ENCODE results near the gene TOM1L2.

The TOM1L2 gene

DNA sequence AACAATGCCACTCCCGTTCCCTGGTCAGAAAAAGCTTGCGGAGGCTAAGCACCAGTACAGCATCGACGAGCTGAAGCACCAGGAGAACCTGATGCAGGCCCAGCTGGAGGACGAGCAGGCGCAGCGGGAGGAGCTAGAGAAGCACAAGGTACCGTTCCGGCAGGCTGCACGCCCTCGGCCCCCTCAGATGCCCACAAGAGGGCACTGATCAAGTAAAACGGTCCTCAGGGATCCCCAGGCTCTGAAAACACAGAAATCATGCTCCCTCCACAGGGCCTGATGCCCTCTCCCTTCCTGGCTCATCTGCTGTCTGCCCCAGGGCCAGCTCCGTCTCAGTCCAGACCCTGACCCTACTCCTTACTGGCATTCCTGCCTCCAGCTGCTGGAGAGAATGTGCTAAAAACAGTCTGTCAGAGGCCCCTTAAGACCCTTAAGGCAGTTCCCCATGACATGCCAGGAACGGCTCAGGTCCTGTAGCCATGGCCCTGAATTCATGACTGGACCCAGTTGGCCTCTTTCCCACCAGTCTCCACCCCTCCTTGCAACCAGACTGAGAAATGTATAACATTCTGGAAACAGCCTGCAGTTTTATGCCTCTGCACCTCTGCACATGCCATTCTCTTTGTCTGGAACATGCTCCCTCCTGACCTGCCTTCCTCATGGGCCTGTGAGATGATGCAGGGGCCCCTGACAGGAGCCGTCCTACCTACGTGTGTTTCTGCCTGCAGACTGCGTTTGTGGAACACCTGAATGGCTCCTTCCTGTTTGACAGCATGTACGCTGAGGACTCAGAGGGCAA, 22.3 kb upstream of the TOM1L2 start:
- DNase-seq: no peak

DNA sequence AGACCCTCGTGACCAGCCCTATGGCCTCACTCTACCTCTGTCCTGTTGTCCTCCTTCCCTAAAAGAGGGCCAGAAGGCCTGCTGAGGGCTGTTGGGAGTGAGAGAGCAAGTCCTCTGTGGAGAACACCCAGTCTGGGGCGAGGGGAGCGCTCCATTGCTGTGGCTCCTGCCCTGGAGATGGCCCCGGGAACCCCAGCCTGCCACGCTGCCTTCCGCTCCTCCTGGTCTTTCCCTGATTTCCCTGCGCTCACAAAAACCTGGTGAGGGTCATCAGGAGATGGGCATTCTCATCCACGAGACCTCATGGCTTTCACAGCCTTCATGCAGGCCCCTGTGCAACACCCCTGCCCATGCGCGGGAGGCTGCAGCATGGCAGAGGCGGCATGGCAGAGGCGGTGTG, 21.7 kb upstream of the TOM1L2 start:
- no peak for DNase-seq

DNA sequence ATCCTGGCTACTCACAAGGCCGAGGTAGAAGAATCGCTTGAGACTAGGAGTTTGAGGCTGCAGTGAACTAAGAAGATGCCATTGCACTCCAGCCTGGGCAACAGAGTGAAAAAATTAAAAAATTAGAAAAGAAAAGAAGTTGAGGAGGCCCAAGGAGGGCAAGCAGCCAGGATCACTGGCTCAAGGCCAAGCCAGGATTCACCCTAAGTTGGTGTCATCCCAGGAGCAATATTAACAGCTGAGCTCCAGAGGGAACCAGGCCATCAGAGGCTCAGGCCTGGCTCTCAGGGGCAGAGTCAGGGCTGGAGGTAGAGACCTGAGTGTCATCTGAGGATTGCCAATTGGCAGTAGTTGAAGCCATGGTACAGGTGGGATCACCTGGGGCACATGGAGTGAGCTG, 21.2 kb upstream of the TOM1L2 start:
- no peak for DNase-seq

DNA sequence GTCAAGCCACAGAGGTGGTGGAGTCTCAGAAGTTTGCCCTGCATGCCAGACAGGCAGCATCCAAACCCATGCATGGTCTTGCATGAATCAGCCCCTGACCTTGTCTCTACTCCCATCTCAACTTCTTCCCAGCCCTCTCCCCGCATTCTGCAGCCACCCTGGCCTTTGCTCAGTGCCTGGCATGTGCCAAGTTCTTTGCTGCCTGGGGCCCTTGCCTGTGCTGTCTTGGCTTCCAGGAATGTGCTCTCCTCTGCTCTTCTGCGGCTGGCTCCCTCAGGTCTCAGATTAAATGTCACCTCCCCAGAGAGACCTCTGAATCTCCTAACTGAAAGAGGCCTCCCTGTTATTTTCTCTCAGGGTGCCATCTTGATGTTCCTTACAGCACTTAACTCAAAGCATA, 18.1 kb upstream of the TOM1L2 start:
- DNase-seq: no peak

DNA sequence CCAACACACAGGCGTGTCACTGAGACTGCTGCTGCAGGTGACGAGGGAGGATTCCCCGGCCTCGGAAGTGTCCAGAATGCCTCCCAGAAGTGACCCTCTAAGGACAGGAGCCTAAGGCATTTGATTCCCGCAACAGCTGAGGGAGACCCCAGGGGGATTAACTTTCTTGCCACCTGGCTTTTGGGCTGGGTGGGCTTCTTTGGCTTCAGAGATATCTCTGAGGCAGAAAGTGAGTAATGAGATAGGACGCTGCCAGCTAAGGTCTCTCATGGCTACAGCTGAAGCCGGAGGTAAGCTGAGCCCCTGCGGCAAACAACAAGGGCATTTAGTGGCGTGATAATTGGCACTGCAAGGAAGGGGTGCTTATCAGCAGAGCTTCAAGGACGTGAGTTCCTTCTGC, 17.4 kb upstream of the TOM1L2 start:
- DNase-seq: no peak

DNA sequence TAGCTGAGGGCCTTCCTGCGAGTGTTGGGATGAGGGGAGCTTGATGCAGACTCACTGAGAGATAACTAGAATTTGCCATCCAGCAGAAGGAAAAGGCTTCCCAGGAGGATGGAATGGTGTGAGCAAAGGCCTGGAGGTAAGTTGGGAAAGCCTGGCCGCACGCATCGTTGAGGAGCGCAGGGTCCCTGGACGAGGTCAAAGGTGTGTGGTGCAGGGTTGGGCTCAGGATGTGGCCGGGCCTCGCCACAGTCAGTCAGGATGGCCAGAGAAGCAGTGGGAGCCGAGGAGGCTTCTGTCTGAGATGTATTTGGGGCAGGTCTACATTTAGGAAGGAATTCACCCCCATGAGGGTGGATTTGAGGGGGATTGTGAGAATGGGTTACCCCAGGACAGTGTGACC, 16.9 kb upstream of the TOM1L2 start:
- DNase-seq: no peak

DNA sequence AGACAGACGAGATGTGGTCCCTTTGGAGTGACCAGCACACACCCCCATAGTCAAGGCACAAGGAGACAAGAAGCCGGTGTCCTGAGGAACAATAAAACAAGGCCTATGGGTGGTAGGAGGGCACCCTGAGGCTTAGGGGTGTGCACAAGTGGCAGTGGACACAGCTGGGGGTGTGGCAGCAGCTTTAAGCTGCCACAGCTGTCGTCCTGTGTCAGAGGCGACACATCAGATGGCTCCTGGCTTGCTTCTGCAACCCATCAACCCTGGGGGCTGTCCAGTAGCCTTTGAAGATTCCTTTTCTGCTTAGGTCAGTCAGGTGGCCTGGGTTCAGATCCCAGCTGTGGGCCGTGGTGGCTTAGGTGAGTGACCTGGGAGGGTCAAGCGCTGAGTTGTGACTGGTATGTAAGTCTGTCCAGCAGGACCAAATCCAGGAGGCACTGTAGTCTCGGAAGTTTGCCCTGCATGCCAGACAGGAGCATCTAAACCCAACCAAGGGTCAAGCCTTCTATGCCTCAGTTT, 16.3 kb upstream of the TOM1L2 start:
- no peak for DNase-seq

DNA sequence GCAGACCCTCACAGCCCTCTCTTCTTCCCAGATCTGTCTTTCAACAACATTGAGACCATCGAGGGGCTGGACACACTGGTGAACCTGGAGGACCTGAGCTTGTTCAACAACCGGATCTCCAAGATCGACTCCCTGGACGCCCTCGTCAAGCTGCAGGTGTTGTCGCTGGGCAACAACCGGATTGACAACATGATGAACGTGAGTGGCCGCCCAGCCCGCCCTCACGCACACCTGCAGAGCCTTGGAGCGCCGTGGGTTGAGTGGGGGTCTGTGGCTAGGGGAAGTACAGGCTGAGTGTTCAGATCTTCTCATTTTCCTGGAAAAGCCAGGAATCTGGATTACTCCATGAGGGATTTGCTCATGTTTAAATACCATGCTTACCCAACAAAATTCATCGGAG, 15.7 kb upstream of the TOM1L2 start:
- no peak for DNase-seq

DNA sequence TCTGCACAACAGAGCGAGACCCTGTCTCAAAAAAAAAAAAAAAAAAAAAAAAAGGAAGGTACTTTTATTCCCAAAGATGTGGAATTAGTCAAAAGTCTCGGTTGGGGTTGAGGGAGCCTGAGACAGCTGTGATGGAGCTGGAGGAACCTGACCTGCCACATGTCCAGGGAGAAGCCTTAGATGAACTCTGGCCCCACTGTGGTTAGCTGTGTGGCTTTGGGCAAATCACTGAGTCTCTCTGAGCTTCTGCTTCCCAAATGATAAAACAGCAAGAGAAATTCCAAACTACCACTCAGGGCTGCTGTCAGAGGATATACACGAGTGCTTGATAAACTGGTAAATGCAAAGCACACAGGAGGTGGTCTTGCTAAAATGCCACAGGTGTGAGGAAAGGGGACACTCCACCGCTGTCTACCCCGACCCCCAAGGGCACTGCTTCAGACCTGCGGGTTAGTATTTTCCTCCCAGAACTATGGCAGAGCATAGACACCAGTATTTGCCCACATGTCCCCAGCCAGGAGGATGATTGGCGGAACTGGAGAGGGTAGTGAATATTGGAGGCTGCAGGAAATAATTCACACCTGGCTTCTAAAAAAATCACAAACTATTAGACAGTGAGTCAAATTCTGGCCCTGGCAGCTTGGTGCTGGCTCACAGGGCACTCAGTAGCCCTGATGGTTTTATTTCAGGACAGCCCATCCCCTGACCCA, 15.1 kb upstream of the TOM1L2 start:
- no peak for DNase-seq

DNA sequence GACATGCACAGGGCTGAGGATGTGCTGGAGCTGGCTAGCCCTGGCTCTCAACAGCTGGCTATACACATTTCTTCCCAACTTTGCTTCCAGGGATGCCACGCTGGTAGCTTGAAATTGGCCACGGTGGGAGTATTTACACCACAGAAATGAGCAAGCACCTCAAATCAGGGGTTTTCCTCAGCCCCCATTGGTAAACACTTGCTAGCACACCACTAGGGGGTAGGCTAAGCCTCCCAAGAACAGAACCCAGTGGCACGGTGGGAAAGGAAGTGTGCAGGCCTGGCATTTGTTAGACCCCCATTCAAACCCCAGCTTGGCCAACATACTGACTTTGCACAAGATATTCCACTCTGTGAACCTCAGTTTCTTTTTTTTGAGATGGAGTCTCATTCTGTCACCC, 13.4 kb upstream of the TOM1L2 start:
- no peak for DNase-seq

DNA sequence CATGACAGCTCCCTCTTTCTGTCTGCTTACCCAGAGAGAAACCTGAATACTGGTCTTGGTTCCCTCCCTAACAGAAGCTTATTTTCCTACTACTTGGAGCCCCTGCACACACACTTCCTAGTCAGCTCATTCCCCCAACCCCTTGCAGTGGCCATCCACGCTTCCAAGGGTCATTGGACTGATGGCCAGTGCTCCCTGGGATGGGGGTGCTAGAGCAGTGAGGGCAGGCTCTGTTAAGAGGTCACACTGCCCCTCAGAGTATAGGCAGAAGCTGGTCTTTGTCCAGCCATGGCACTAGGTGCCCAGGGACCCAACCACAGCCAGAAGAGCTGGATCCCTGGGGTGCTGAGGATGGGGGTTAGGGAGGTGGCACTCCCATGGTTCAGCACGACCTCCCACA, 13.0 kb upstream of the TOM1L2 start:
- DNase-seq: no peak

DNA sequence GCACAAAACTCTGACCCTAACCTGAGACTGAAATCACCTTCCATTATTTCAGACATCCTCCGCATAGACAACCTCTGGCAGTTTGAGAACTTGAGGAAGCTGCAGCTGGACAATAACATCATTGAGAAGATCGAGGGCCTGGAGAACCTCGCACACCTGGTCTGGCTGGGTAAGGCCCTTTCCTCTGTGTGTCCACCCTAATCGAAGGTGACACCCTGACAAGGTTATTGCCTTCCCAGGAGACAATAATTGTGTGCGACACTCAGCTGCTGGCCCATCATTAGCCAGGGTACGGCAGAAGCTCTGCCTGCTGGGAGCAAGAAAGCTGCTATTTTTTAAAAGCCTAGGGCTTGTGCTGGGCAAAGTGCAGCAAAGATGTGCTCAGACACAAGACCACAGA, 11.6 kb upstream of the TOM1L2 start:
- DNase-seq: no peak

DNA sequence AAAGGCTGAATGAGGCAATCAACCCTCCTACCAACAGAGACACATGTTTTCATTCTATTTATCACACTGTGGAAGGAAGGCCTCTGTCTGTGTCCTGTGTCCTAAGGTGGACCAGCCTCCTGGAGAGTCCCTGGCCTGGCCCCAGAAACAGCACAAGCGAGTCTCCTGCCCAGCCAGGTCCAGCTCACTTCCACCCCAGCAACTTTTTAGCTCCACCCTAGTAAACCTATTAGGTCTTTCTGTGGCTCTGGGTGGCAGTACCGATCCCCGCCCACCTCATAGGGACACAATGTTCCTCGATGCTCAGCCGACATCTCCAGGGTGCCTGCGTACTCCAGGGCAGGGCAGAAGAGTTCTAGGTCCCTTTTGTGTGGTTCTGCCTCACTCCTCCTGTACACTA, 11.2 kb upstream of the TOM1L2 start:
- DNase-seq: no peak

DNA sequence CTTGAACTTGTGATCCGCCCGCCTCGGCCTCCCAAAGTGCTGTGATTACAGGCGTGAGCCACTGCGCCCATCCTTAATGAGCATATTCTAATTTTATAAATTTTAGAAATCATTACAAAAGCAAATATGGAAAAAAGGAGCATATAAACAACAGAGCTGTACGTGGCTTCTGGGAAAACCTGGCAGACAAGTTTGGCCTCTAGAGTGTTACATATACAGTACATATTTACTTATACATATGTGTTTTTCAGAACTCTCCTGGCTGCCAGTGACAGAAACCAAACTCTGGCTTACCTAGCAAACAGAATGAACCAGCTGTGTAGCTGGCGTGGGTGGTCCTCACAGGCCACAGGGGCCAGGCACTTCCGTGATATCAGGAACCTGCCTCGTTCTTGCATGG, 10.6 kb upstream of the TOM1L2 start:
- no peak for DNase-seq

DNA sequence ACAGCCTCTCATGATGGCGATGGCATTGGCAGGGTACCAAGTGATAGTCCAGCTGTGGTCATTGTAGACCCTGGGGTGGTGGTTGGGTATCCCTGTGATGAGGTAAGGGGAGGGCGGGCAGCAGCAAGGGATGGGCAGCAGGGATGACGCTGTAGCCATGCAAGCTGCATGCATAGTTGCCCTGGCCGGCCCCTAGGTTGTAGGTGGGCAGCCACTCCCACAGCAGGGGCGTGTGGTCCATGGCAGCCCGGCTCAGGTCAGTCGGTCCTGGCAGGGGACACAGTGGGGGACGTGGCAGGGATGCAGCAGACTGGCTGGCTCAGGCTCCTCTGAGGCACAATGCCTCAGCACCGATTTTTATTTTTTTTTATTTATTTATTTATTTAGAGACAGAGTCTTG, 9.1 kb upstream of the TOM1L2 start:
- no peak for DNase-seq

DNA sequence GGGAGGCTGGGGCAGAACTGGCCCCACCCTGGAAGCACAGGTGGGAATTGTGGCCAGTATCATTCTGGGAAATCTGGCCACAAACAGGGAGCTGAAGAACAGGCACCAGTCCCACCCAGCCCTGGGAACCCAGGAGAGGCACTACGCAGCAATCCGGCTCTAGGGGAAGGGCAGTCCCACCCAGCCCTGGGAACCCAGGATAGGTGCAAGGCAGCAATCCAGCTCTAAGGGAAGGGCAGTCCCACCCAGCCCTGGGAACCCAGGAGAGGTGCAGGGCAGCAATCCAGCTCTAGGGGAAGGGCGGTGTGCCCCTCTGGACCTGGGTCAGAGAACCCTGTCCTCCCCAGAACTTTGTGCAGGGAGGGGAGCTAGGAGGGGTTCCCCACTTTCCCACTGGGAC, 7.6 kb upstream of the TOM1L2 start:
- DNase-seq: no peak

DNA sequence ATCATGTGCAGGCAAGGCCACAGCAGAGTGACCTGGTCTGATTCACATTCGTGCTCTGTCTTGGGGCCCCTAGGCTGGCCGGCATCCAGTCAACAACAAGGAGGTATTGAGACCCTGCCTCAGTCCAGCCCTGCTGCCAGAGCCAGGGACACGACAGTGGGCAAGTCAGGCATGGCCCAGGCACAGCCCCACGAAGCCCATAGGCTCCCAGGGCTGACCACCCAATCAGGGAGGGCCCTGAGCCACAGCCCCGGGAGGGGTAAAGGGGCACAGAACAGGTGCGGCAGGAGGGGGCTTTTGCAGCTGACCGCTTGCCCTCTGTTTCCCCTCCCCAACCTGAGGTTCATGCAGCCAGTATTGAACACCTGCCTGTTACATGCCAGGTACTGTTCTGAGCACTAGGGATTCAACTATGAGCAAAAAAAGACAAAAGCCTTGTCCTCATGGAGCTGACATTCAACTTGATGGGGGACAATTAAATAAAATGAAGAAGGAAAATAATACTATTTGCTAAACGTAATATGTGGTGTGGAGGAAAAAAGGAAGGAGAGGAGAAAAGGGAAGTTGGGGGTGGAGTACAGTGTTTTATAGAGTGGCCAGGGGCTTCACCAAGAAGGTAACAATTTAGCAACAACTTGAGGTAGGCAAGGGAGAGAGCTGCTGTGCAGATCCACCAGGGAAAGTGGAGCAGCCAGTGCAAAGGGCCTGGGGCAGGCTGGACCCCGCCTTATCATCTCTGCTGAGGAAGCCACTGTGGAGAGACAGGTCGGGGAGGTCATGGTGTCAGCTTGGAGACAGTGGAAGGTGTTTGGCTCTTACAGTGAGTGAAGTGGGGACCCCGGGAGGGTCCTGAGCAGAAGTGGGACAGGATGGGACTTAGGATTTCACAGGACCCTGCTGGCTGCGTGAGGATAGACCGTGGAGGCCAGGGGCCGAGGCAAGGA, 6.6 kb upstream of the TOM1L2 start:
- DNase-seq: no peak

DNA sequence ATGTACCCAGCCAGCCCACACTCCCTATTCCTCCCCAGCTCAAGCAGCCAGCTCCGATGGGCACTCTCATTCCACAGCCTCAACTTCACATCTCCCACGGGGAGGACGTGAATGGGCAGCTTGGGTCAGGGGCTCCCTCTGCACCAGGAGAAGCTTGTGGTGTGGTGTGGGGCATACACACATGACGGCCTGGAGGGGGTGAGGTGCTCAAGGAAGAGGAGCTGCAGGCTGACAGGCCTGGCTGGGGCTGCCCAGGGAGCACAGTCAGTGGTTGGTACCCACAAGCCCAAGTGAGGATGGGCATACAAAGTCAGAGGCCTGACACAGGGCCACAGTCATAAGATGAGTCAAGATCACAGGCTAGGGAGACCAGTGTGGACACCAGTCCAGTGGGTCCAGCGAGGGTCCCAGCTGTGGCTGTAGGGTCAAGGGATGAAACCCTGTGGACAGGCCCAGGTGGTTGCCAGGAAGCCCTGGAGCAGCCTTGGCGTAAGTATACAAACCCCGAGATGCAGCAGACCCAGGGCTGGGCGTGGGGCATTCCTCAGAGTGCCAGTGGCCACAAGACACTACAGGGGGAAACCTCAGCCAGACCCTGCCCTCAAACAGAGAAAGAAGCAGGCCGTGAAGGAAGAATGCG, 4.9 kb upstream of the TOM1L2 start:
- no peak for DNase-seq

DNA sequence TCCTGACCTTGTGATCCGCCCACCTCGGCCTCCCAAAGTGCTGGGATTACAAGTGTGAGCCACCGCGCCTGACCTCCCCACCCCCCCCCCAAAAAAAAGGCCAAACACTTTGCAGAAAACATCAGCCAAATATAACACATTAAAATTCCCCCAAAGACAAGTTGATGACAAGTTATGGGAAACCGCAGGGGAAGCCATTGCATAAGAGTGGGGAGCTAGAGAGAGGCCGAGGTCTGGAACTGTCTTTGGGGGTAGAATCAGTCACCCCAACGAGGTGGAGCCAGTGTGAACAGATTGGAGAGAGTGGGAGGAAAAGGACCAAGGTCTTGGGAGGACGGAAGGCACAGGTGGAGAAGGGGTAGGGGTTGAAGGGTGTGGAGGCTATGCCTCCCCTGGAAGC, 3.2 kb upstream of the TOM1L2 start:
- no peak for DNase-seq

DNA sequence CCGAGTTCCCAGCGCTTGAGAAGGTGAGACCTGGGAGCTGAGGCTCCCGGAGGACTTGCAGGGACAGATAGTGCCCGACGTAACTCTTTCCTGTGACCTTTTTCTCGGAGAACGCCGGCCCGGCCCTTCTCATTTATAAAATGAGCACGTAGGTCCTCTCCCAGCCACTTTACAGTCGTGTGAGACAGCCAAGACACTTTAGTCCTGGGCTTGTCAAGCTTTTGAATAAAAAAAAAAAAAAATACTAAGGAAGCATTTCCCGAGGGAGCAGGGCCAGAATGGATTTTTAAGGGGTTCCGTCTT, 703 bp upstream of the TOM1L2 start:
- DNase-seq: no peak

DNA sequence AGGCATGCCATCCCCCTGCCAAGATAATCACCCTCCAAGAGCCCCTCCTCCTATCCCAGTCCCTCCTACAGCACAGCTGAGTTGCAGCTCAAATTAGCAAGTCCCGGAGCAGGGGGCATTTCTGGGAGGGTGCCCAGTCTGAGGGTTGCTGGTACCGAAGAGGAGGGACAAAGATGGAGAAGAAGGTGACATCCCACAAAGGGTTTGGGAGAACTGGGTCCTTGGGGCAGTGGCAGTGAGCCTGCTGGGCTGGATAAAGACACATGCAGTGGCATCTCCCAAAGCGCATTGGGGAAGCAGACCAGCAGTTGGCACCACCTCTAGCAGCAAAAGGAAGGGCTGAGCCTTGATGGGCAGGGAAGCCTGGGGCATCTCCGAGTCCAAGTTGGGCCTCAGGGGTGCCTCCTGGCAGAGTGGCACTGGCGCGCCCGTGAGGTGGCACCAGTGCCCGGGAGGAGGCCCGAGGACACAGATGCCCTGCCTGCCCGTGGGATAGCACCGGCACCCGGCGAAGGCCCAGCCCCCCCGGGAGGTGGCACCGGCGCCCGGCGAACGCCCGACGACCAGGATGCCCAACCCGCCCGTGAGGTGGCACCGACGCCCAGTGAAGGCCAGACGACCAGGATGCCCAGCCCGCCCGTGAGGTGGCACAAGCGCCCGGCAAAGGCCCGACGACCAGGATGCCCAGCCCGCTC, 622 bp downstream of the TOM1L2 start:
- no peak for DNase-seq

DNA sequence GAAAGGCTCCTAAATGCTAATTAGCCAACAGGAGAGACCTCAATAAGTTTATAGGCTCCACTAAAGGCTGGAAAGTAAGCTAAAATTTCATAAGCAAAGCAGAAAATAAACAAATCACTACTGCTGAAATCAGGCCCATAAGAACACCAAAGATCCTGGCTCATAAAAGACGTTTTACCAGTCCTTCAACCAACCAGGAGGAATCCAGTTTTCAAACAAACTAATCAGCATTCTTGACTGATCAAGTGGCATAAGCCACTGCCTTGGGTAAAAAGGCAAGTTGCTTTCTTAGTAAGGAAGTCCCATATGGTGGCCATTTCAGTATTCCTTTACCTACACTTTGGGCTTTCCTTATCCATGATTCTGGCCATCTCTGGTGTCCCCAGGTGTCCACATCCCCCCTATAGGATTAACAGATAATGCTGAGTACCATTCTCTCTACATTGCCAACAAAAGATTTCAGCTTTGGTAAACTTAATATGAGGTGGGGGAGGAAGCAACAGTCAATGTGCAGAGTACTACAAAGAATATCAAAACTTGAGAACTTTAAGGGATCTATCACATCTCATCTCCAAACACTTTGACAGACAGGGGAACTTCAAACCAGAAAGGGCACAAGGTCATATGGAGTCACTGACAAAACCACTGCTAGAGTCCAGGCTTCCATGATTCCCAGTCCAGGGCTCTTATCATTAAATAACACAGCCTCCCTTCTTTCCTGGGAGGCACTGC, 1.3 kb downstream of the TOM1L2 start:
- no peak for DNase-seq
